Endothelial cell (in vitro differentiated cells): ENCODE data around the gene MEIOSIN. TPM values are rescaled to one million over a fixed set of nuclear protein-coding genes. Genes with fewer than 3 reads are reported as not detected.

Experiments
- DNase-seq: peaks from one replicate; pipeline ENCODE4 v3.0.0; 2021; ENCODE audit warnings: low spot score
- H3K27ac Mint-ChIP-seq: one replicate; pipeline ENCODE4 v1.8.0; 2021; ENCODE audit warnings: mixed read lengths, inconsistent platforms; ENCODE audit not compliant: unreplicated experiment
- H3K27me3 Mint-ChIP-seq: one replicate; pipeline ENCODE4 v1.8.0; 2021; ENCODE audit warnings: mild to moderate bottlenecking, moderate library complexity, mixed read lengths, inconsistent platforms; ENCODE audit not compliant: unreplicated experiment
- H3K36me3 Mint-ChIP-seq: one replicate; pipeline ENCODE4 v1.8.0; 2021; ENCODE audit warnings: mild to moderate bottlenecking, low read depth, mixed read lengths, inconsistent platforms; ENCODE audit not compliant: unreplicated experiment
- H3K4me1 Mint-ChIP-seq: one replicate; pipeline ENCODE4 v1.8.0; 2021; ENCODE audit warnings: mild to moderate bottlenecking, mixed read lengths, inconsistent platforms; ENCODE audit not compliant: unreplicated experiment
- H3K4me3 Mint-ChIP-seq: one replicate; pipeline ENCODE4 v1.8.0; 2021; ENCODE audit warnings: mild to moderate bottlenecking, mixed read lengths, inconsistent platforms; ENCODE audit not compliant: unreplicated experiment
- H3K9me3 Mint-ChIP-seq: one replicate; pipeline ENCODE4 v1.8.0; 2021; ENCODE audit warnings: mixed read lengths, inconsistent platforms; ENCODE audit not compliant: unreplicated experiment
- CTCF ChIP-seq: fragments of 200-600 bp; sonication (generic); IDR thresholded peaks from one replicate; pipeline ENCODE4 v1.5.0; 2021; ENCODE audit warnings: antibody characterized with exemption; ENCODE audit not compliant: unreplicated experiment
- total RNA-seq: library from RNA; stranded (reverse); fragmentation: NEBNext Ultra II Directional; extraction: Animal tissue kit (Norgen Biotek cat#: 25700); gene quantifications from one replicate; pipeline ENCODE4 v1.2.1, GENCODE V29; 2021; ENCODE audit not compliant: unreplicated experiment

MEIOSIN gene
- total RNA-seq, 1 donor from 2014 or later: not detected

- TF ChIP-seq CTCF: no peak
- Mint-ChIP-seq H3K4me3 (no peak overlapping the region), H3K4me1 (no peaks in the 10 kb centered on the region), H3K9me3 (no peaks in the 10 kb centered on the region), H3K36me3 (peaks cover 3% of the 10 kb centered on the region), H3K27me3 (peaks cover 8% of the 10 kb centered on the region), H3K27ac (no peak overlapping the region)
- DNase-seq: no peak
Measured at GRCh38 chr19:45752639-45753038, 19.4 kb downstream of the MEIOSIN start.

- Mint-ChIP-seq H3K9me3 (no peaks in the 10 kb centered on the region), H3K4me3 (no peak overlapping the region), H3K27me3 (peaks cover 9% of the 10 kb centered on the region), H3K36me3 (peaks cover 3% of the 10 kb centered on the region), H3K4me1 (no peaks in the 10 kb centered on the region), H3K27ac (no peak overlapping the region)
- DNase-seq: no peak
- TF ChIP-seq CTCF: no peak
Measured at GRCh38 chr19:45753548-45753947, 20.3 kb downstream of the MEIOSIN start.

- no peaks in the 10 kb centered on the region for H3K4me1 Mint-ChIP-seq
- peaks cover 3% of the 10 kb centered on the region for H3K36me3 Mint-ChIP-seq
- H3K27me3 Mint-ChIP-seq: peaks cover 9% of the 10 kb centered on the region
- TF ChIP-seq CTCF: no peak
- DNase-seq: no peak
- no peaks in the 10 kb centered on the region for H3K9me3 Mint-ChIP-seq
- H3K4me3 Mint-ChIP-seq: no peak overlapping the region
- H3K27ac Mint-ChIP-seq: no peak overlapping the region
Measured at GRCh38 chr19:45754323-45754722, 21.1 kb downstream of the MEIOSIN start.

GRCh38 chr19:45757695-45758094, 24.5 kb downstream of the MEIOSIN start:
- Mint-ChIP-seq H3K27me3 (peaks cover 10% of the 10 kb centered on the region), H3K36me3 (peaks cover 3% of the 10 kb centered on the region), H3K4me1 (no peaks in the 10 kb centered on the region), H3K9me3 (no peaks in the 10 kb centered on the region), H3K27ac (no peak overlapping the region), H3K4me3 (no peak overlapping the region)
- no peak for DNase-seq
- no peak for TF ChIP-seq CTCF

GRCh38 chr19:45758921-45759320, 25.7 kb downstream of the MEIOSIN start:
- no peaks in the 10 kb centered on the region for H3K36me3 Mint-ChIP-seq
- H3K4me1 Mint-ChIP-seq: no peaks in the 10 kb centered on the region
- no peak overlapping the region for H3K27ac Mint-ChIP-seq
- TF ChIP-seq CTCF: no peak
- no peak overlapping the region for H3K4me3 Mint-ChIP-seq
- DNase-seq: no peak
- H3K27me3 Mint-ChIP-seq: peaks cover 10% of the 10 kb centered on the region
- no peaks in the 10 kb centered on the region for H3K9me3 Mint-ChIP-seq
